HepG2 (cell line): Measurements from ENCODE around the gene ABCC2. TPM values are rescaled to one million over a fixed set of nuclear protein-coding genes. Genes with fewer than 3 reads are reported as not detected.

ENCODE experiments used
- ASH2L ChIP-seq: fragments of 300-600, 200-600 bp; sonication (generic); IDR thresholded peaks from 2 replicates; pipeline ENCODE4 v1.7.0; 2017; ENCODE audit warnings: low read depth, mild to moderate bottlenecking, moderate library complexity, mixed read lengths, low read length; ENCODE audit not compliant: insufficient read length
- CAMTA2 ChIP-seq: sonication (generic); formaldehyde crosslinking; IDR thresholded peaks from 2 replicates; pipeline ENCODE4 v1.4.0; 2020; ENCODE audit warnings: mild to moderate bottlenecking, missing genetic modification reagents, borderline replicate concordance
- CHD4 ChIP-seq: fragments of 200-600 bp; sonication (generic); IDR thresholded peaks from 2 replicates; pipeline ENCODE4 v1.7.0; 2017; ENCODE audit warnings: mild to moderate bottlenecking, low read length, borderline replicate concordance
- HMG20B ChIP-seq: conservative IDR thresholded peaks from 2 replicates; pipeline ENCODE4 v1.6.1; 2016; ENCODE audit warnings: missing genetic modification reagents, missing compliant biosample characterization
- KLF9 ChIP-seq: IDR thresholded peaks from 2 replicates; pipeline ENCODE4 v1.6.1; 2016; ENCODE audit warnings: low read depth
- RARG ChIP-seq: sonication (generic); formaldehyde crosslinking; IDR thresholded peaks from 2 replicates; pipeline ENCODE4 v1.4.0; 2020; ENCODE audit warnings: low read depth, mild to moderate bottlenecking, missing genetic modification reagents
- SMC3 ChIP-seq: IDR thresholded peaks from 2 replicates; pipeline ENCODE4 v1.6.1; 2011; ENCODE audit warnings: low read length, improper control_type of control experiment
- SRSF4 ChIP-seq: fragments of 200-400 bp; formaldehyde crosslinking; IDR thresholded peaks from one replicate; pipeline ENCODE4 v1.6.1; 2018; ENCODE audit warnings: mild to moderate bottlenecking, low read depth, low read length, moderate library complexity; ENCODE audit not compliant: poor library complexity, severe bottlenecking
- ZBTB1 ChIP-seq: sonication (generic); formaldehyde crosslinking; IDR thresholded peaks from 2 replicates; pipeline ENCODE4 v1.4.0; 2020; ENCODE audit warnings: missing genetic modification reagents, borderline replicate concordance
- ZFYVE20 ChIP-seq: sonication (generic); formaldehyde crosslinking; IDR thresholded peaks from 2 replicates; pipeline ENCODE4 v1.8.0; 2023; ENCODE audit warnings: low read depth, mild to moderate bottlenecking, moderate library complexity, missing genetic modification reagents, borderline replicate concordance
- ZNF224 ChIP-seq: sonication (generic); formaldehyde crosslinking; IDR thresholded peaks from 2 replicates; pipeline ENCODE4 v1.5.0; 2020; ENCODE audit warnings: mild to moderate bottlenecking, missing genetic modification reagents
- ZNF570 ChIP-seq: sonication (generic); formaldehyde crosslinking; IDR thresholded peaks from 2 replicates; pipeline ENCODE4 v1.4.0; 2020; ENCODE audit warnings: mild to moderate bottlenecking, missing genetic modification reagents, borderline replicate concordance
- ZNF749 ChIP-seq: sonication (generic); formaldehyde crosslinking; IDR thresholded peaks from 2 replicates; pipeline ENCODE4 v1.8.0; 2022; ENCODE audit warnings: mild to moderate bottlenecking, missing genetic modification reagents, moderate library complexity, borderline replicate concordance
- ZNF768 ChIP-seq: sonication (generic); formaldehyde crosslinking; IDR thresholded peaks from 2 replicates; pipeline ENCODE4 v1.4.0; 2020; ENCODE audit warnings: missing genetic modification reagents
- polyA plus RNA-seq, 8 experiments: library from polyadenylated mRNA; depleted of rRNA in 3 of 8; stranded (reverse) in 7 of 8; unstranded in 1 of 8; fragments of >200 nt; fragmentation: Illumina TruSeq in 4 of 8; extraction: Trizol in 4 of 8; gene quantifications; 2 replicates each; pipeline versions ENCODE4 v1.2.1 to v1.2.3, GENCODE V29; 2011 to 2016; ENCODE audit warnings: low read depth in 4 of 8, missing spikeins in 1 of 8, mixed read lengths in 1 of 8; ENCODE audit not compliant: insufficient read depth in 1 of 8
- total RNA-seq, 5 experiments: library from RNA; depleted of rRNA; stranded (reverse); fragments of >200 nt; fragmentation: Illumina TruSeq; extraction: Trizol; gene quantifications; 2 replicates each; pipeline ENCODE4 v1.2.3, GENCODE V29; 2016; ENCODE audit warnings: low read depth in 1 of 5
- TF ChIP-seq, protein P1 (sequence below): sonication (generic); formaldehyde crosslinking; conservative IDR thresholded peaks from 2 replicates; pipeline ENCODE4 v1.4.0; 2020; ENCODE audit warnings: missing genetic modification reagents
- TF ChIP-seq, protein P2 (sequence below): sonication (generic); formaldehyde crosslinking; IDR thresholded peaks from 2 replicates; pipeline ENCODE4 v1.9.0; 2021; ENCODE audit warnings: missing genetic modification reagents, borderline replicate concordance
- TF ChIP-seq, protein P3 (sequence below): sonication (generic); formaldehyde crosslinking; IDR thresholded peaks from 2 replicates; pipeline ENCODE4; 2020; ENCODE audit warnings: missing genetic modification reagents, mild to moderate bottlenecking, borderline replicate concordance
- TF ChIP-seq, protein P4 (sequence below): sonication (generic); formaldehyde crosslinking; IDR thresholded peaks from 2 replicates; pipeline ENCODE4 v1.5.0; 2020; ENCODE audit warnings: mild to moderate bottlenecking, missing genetic modification reagents, borderline replicate concordance
- TF ChIP-seq, protein P5 (sequence below): IDR thresholded peaks from 2 replicates; pipeline ENCODE4 v1.6.1; 2018; ENCODE audit warnings: missing genetic modification reagents, mild to moderate bottlenecking, missing compliant biosample characterization

ABCC2 gene
- total and polyA plus RNA-seq, 2 of the 13 experiments (the other 11 are each of a cell fraction or from before 2014, with no cell fraction given), result 181 to 497 TPM

DNA sequence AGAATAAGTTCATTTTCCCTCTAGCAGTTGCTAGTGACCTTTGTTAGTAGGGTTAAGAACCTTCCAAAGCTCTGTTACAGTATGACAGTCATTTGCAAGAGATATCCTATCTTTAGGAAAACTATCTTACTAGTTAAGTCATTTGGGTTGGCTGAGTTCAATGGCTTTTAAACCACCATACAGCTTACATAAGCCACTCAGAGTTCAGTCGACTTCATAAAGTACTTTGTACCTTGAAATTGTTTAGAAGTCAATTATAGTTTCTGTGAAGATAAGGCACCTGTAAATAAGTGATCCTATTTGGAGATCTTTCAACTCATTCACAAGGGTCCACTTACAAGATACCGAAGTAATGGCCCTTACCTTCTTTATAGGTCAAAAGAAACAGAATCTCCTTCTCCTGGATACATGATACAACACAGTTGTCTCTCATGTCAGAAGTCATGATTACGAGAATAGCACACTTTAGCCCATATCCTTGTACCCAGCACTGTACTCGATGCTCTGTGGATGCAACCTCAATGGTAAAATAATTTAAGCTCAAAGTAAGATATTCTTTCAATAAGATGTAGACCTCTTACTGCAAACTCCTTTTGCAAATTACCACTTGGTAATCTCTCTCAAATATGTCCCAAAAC lies 11.9 kb upstream of the ABCC2 start (continued):
- peak; percentile 42; the same call in 1 of the 2 replicates for TF ChIP-seq ZNF749
- TF ChIP-seq, protein P1, sequence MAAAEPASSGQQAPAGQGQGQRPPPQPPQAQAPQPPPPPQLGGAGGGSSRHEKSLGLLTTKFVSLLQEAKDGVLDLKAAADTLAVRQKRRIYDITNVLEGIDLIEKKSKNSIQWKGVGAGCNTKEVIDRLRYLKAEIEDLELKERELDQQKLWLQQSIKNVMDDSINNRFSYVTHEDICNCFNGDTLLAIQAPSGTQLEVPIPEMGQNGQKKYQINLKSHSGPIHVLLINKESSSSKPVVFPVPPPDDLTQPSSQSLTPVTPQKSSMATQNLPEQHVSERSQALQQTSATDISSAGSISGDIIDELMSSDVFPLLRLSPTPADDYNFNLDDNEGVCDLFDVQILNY (CRISPR knock-in tag), result no peak
- no peak for TF ChIP-seq SRSF4
- TF ChIP-seq, protein P2, sequence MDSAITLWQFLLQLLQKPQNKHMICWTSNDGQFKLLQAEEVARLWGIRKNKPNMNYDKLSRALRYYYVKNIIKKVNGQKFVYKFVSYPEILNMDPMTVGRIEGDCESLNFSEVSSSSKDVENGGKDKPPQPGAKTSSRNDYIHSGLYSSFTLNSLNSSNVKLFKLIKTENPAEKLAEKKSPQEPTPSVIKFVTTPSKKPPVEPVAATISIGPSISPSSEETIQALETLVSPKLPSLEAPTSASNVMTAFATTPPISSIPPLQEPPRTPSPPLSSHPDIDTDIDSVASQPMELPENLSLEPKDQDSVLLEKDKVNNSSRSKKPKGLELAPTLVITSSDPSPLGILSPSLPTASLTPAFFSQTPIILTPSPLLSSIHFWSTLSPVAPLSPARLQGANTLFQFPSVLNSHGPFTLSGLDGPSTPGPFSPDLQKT (CRISPR knock-in tag), result no peak
- no peak for TF ChIP-seq CAMTA2
- TF ChIP-seq, protein P3, sequence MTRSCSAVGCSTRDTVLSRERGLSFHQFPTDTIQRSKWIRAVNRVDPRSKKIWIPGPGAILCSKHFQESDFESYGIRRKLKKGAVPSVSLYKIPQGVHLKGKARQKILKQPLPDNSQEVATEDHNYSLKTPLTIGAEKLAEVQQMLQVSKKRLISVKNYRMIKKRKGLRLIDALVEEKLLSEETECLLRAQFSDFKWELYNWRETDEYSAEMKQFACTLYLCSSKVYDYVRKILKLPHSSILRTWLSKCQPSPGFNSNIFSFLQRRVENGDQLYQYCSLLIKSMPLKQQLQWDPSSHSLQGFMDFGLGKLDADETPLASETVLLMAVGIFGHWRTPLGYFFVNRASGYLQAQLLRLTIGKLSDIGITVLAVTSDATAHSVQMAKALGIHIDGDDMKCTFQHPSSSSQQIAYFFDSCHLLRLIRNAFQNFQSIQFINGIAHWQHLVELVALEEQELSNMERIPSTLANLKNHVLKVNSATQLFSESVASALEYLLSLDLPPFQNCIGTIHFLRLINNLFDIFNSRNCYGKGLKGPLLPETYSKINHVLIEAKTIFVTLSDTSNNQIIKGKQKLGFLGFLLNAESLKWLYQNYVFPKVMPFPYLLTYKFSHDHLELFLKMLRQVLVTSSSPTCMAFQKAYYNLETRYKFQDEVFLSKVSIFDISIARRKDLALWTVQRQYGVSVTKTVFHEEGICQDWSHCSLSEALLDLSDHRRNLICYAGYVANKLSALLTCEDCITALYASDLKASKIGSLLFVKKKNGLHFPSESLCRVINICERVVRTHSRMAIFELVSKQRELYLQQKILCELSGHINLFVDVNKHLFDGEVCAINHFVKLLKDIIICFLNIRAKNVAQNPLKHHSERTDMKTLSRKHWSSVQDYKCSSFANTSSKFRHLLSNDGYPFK (CRISPR knock-in tag), result no peak
- TF ChIP-seq ZNF224 (CRISPR knock-in tag), result no peak
- TF ChIP-seq ZNF570 (CRISPR knock-in tag), result no peak
- no peak for TF ChIP-seq ZNF768
- TF ChIP-seq ZFYVE20 (CRISPR knock-in tag), result no peak
- TF ChIP-seq CHD4, result 0 out of 2 replicates have a peak, but pooled peaks have one; percentile 40
- TF ChIP-seq HMG20B (CRISPR knock-in tag), result no peak
- TF ChIP-seq, protein P4, sequence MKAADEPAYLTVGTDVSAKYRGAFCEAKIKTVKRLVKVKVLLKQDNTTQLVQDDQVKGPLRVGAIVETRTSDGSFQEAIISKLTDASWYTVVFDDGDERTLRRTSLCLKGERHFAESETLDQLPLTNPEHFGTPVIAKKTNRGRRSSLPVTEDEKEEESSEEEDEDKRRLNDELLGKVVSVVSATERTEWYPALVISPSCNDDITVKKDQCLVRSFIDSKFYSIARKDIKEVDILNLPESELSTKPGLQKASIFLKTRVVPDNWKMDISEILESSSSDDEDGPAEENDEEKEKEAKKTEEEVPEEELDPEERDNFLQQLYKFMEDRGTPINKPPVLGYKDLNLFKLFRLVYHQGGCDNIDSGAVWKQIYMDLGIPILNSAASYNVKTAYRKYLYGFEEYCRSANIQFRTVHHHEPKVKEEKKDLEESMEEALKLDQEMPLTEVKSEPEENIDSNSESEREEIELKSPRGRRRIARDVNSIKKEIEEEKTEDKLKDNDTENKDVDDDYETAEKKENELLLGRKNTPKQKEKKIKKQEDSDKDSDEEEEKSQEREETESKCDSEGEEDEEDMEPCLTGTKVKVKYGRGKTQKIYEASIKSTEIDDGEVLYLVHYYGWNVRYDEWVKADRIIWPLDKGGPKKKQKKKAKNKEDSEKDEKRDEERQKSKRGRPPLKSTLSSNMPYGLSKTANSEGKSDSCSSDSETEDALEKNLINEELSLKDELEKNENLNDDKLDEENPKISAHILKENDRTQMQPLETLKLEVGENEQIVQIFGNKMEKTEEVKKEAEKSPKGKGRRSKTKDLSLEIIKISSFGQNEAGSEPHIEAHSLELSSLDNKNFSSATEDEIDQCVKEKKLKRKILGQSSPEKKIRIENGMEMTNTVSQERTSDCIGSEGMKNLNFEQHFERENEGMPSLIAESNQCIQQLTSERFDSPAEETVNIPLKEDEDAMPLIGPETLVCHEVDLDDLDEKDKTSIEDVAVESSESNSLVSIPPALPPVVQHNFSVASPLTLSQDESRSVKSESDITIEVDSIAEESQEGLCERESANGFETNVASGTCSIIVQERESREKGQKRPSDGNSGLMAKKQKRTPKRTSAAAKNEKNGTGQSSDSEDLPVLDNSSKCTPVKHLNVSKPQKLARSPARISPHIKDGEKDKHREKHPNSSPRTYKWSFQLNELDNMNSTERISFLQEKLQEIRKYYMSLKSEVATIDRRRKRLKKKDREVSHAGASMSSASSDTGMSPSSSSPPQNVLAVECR, result no peak
- TF ChIP-seq ZBTB1 (CRISPR knock-in tag), result no peak
- no peak for TF ChIP-seq KLF9 (CRISPR knock-in tag)
- TF ChIP-seq RARG (CRISPR knock-in tag), result no peak
- no peak for TF ChIP-seq SMC3
- TF ChIP-seq, protein P5, sequence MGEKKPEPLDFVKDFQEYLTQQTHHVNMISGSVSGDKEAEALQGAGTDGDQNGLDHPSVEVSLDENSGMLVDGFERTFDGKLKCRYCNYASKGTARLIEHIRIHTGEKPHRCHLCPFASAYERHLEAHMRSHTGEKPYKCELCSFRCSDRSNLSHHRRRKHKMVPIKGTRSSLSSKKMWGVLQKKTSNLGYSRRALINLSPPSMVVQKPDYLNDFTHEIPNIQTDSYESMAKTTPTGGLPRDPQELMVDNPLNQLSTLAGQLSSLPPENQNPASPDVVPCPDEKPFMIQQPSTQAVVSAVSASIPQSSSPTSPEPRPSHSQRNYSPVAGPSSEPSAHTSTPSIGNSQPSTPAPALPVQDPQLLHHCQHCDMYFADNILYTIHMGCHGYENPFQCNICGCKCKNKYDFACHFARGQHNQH (CRISPR knock-in tag), result no peak; the same call in 1 of the 2 replicates
- no peak for TF ChIP-seq ASH2L
